SH-SY5Y (cell line): ENCODE results near the gene TSPAN32.

Experiments
- GATA2 ChIP-seq: IDR thresholded peaks from 2 replicates; pipeline ENCODE4 v1.6.1; 2011; ENCODE audit warnings: mild to moderate bottlenecking, low read depth, low read length
- GATA3 ChIP-seq: IDR thresholded peaks from 2 replicates; pipeline ENCODE4 v1.6.1; 2011; ENCODE audit warnings: low read depth, mild to moderate bottlenecking, low read length, moderate library complexity

TSPAN32 gene

DNA sequence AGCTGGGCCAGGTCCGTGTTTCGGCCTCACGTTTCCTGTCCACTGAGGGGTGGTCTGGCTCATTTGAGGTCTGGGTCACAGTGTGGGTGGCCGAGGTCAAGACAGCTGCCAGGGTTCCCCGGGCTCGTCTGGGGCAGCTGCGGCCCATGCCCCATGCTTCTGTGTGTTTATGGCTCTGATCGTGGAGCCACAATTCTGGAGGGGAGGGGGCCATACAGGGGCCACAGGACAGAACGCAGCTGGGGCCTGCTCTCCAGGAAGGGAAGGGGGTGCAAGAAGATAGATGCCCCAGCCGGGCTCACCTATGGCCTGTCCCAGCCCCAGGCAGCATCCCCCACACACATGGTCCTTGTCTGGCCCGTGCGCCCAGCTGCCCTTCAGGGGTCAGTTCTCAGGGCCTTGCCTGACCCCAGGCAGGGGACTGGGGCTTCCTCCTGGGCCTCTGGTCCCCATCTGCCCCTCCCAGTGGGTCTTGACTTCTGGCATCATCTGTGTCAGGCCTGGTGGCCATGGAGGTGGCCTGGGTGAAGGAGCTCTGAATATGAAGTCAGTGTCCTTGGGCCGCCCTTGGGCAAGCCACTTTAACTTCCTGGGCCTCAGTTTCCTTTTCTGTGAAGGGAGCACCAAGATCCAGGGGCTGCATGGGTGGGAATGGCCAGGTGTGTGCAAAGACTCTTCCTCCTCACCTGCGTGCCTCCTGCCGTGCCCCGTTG, 8.4 kb downstream of the TSPAN32 start:
- TF ChIP-seq GATA2: no peak
- no peak for TF ChIP-seq GATA3

DNA sequence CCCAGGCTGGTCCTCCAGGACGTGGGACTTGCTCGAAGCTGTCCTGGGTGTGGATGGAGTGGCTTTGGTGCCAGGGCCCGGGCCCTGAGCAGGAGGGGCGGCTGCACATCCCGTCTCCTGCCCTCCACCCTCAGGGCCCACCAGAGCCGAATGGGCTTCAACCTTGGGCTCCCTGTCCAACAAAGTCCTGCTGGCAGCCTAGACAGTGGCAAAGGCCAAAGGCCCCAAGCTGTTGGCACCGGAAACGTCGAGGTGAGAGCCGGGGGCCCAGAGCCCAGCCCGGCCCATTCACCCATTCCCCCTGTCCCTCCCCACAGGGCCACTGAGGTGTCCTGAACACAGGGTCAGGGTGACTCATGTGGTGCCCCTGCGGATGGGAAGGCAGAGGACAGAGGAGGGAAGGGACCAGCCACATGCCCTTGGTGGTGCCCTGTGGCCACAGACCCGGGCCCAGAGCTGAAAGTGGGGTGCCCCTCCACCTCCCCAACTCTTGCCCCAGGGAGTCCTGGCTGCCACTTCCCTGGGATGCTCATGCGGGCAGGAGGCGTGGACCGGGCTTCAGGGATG, 9.1 kb downstream of the TSPAN32 start:
- TF ChIP-seq GATA2 (no peak), GATA3 (no peak)

DNA sequence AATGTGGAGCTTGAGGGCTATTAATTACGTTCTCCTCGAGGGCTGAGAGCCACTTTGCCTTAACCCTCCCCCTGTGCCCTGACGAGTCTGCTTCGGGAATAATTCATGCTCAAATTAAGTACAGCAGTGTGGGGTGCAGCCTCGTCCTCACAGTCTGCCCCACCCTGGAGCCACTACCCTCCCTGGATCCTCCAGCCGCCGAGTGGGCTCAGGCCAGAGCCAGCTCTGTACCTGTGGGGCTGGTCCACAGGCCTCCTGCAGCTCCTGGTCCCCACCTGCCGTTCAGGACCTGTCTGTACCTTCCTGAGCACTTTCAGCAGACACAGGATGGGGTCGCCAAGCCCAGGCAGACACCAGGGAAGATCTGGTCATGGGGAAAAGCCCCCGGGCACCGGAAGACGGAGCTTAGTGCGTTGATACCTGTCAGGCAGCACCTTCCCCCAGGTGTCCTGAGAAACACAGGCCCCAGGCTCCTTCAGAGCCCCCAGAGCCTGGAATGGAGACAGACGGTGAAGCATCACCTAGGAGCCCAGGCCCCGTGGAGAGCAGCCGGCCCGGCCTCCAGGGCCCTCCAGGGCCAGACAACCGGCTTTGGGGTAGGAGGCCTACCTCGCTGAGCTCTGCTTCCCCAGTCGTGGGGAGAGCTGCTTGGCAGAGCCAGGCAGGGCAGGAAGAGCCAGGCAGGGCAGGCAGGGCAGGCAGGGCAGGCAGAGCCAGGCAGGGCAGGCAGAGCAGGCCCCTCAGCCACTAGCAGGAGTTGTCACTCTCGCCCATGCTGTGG, 9.7 kb downstream of the TSPAN32 start:
- TF ChIP-seq GATA2 (no peak), GATA3 (no peak)

DNA sequence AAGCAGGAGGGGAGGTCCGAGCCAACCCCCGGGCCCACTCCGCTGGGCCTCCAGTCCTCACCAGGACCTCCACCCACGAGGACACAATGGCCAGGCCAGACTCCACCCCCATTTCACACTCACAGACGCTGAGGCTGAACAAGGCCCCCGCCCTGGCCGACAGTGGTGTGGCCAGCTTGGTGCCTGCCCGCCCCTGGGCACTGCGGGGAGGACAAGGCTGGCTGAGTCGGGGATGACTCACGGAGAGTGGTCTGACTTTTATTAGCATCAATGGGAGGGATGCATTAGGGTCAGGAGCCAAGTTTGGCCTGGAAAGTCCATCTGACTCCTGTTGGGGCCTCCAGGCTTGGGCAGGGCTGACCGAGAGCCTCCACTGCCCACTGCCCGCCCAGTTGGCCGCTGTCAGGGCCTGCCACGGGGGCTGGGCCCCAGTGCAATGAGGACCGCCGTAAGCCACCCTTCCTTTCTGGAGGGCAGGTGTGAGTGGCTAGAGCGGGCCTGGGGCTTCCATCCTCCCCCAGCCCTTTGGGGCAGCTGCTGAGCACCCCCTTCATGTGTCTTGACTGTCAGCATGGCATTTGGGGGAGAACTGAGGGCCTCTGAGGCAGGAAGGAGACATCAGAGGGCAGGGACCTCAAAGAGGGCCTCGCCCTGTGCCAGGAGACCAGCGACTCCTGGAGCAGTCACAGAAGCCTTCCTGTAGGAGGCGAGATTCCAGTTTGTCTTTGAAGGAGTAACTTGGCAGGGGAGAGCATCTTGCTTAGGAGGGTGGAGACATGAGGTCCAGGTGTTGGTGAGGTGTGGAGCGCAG, 10.6 kb downstream of the TSPAN32 start:
- TF ChIP-seq GATA3 (no peak), GATA2 (no peak)

DNA sequence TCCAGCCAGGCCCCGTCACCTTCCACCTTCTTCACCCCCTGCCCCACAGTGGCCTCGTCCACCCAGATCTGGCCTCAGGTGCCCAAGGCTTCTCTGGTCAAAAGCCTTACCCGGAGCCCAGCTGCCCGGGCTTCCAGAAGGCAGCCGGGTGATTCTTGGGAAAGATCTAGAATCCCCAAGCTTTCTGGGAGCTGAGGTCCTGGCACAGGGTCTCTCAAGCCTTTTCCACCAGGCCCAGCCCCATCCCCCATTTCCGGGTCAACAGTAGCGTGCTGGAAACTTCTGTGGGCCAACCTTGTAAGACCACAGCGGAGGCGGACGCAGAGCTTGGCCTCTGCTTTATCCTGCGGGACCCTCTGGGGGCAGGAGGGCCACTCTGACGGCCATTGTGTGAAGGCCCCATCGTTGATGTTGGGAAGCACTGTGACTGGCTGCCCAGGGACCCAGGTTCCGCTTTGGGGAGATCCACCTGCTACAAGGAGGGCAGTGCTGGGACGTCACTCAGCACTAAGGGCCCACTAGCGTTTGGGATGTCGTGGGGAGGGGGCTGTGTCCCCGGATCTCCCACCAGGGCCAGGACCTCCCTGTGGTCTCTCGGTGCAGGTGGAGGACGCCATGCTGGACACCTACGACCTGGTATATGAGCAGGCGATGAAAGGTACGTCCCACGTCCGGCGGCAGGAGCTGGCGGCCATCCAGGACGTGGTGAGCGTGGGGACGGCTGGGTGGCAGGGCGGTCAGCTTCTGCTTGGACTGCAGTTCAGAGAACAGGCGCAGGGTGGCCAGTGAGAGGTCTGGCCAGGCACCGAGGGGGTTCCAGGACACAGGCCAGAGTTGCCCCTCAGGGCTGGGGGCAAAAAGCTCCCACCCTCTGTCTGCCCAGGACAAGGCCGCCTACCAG, 11.5 kb downstream of the TSPAN32 start:
- no peak for TF ChIP-seq GATA2

DNA sequence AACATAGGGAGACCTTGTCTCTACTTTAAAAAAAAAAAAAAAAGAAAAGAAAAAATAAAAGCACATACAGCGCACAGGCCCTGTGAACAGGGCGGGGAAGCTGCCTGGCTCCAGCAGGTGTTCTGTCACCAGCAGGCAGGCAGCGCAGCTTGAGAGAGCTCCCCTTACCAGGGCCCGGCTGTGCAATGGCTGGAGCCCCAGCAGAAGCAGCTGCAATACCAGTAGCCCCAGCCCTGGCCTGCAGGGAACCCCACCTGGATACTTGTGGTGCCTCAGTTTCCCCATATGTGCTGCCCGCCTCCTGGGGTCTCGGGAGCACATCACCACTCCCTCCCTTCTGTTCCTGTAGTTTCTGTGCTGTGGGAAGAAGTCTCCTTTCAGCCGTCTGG, 12.3 kb downstream of the TSPAN32 start:
- TF ChIP-seq GATA2 (no peak), GATA3 (no peak)

DNA sequence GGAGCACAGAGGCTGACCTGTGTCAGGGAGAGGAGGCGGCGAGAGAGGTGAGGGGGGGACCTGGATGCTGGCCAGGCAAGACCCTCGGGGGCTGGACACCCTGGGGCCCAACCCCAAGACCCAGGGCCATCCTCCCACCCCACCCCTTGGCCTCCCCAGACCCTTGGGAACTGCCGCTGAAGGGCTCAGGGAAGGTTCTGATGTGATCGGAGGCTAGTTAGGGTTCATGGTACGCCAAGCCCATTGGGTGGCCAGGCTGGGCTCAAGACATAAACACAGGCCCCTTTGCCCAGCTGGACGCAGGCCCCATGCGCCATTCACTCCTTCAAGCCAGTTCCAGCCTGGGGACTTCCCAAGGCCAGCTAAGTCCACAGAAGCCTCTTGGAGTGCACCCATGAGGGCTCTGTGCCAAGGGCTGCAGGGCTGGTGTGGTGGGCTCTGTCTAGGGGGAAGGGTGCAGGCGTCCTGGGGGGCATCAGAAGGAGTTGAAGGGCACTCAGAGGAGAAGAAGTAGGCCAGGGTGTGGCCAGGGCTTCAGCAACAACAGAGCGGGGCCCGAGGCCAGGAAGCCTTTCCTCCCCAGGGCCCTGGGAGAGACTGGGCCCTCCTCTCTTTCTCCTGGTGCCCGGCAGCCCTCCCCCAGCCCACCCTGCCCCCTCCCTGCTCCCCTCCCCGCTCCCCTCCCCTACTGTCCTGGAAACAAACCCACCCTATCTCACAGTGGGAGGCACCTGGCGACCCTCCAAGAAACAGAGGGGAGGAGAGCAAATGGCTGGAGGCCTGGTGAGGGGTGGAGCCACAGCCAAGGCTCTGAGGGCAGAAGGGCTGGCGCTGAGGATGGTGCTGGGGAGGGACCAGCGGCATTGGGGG, 12.9 kb downstream of the TSPAN32 start:
- TF ChIP-seq GATA2 (no peak), GATA3 (no peak)

DNA sequence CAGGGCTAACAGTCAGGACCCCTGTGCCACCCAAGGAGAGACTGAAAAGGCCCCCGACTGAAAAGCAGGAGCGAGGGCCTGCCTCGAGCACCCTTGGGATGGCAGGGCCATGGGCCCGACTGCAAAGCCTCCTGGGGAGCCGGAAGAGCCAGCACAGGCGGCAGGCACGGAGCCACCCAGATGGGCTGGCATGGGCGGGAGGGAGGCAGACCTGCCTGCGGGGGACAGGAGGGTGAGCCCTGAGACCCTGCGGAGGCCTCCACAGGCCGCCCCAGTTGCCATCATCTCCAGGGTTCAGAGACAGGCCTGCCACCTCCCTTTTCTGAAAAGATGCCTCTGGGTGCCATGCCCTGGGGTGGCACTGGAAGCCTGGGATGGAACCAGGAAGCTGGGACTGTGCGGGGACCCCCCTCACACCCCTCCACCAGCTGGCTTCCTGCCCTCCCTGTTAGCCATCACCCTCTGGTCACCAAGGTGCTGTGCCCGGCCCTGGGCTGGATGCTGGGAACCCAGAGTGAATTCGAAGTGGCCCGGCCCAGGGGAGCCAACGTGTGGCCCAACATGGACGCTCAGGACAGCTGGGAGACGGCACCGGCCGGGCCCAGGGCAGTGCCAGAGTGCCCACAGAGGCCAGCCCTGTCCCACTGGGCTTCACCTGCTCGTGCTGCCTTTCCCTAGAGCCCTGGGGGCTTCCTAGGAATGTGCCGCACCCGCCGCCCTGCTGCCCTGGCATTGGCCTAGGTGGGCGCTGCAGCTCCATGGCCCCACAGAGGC, 13.8 kb downstream of the TSPAN32 start:
- TF ChIP-seq GATA2: no peak
- TF ChIP-seq GATA3: no peak

DNA sequence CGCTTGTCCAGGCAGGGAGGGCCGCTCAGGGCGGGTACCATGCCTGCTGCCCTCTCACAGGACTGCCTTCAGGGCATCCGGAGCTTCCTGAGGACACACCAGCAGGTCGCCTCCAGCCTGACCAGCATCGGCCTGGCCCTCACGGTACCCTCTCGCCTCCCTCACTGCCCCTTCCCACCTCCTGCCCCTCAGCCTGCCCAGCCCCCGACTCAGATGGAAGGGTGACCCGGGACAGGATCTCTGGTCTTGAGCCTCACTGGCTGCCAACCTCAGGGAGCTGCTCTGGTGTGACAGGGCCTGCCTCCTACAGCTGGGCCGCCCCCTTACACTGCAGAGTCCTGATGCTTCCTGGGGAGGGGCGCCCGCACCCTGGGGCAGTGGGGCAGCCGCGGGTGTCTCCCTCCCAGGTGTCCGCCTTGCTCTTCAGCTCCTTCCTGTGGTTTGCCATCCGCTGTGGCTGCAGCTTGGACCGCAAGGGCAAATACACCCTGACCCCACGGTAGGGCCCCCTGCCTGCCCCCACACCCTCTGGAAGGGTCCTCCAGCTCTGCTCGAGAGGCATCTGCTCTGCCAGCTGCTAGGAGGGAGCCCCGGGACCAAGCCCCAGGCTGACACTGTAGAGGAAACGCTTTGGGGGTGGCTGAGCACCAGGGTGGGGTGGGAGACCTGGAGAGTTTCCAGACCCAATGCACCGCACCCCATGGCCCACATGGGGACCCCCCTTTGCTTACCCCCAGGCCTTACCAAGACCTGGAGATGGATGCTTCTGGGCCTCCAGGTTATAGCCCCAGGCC, 14.6 kb downstream of the TSPAN32 start:
- TF ChIP-seq GATA2 (no peak), GATA3 (no peak)

DNA sequence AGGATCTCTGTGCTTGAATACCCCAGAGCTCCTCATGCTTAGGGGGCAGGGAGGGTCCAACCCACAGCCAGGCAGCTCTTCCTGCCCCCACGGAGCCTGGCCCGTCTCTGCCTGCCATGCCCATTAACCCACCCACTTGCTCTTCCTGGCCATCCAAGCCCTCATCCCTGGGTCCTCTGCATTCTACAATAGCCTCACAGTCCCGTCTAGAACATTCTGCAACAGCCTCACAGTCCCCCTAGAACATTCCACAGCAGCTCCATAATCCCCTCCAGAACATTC, 15.1 kb downstream of the TSPAN32 start:
- TF ChIP-seq GATA2 (no peak), GATA3 (no peak)

DNA sequence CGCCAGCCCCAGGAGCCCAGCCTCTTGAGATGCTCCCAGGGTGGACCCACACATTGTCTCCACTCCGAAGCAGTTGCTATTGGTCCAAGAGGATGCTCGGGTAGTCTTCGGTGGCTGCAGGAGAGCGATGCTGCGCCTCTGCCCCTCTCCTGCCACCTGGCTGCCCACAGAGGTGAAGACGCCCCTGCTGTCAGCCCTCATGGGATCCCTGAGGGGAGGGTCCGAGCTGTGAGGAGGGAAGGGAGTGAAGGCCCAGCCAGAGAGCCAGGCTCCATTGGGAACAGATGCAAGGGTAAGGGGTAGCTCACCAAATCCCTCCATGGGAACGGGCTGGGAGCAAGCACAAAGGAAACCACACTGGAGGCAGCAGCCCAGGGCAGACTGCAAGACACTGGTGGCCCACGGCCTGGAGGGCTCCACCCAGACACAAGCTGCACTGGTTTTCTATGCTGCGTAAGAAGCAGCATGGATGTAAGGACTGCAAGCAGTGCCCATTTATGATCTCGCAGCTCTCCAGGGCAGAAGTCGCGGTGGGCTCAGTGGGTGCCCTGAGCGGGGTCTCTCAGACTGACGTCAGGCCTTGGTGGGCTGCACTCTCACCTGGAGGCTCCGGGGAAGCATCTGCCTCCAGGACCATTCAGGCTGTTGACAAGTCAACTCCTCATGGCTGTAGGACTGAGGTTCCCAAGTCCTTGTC, 15.7 kb downstream of the TSPAN32 start:
- no peak for TF ChIP-seq GATA2
- no peak for TF ChIP-seq GATA3
